Measurements from ENCODE around the gene CYB5A.

CYB5A gene

DNA sequence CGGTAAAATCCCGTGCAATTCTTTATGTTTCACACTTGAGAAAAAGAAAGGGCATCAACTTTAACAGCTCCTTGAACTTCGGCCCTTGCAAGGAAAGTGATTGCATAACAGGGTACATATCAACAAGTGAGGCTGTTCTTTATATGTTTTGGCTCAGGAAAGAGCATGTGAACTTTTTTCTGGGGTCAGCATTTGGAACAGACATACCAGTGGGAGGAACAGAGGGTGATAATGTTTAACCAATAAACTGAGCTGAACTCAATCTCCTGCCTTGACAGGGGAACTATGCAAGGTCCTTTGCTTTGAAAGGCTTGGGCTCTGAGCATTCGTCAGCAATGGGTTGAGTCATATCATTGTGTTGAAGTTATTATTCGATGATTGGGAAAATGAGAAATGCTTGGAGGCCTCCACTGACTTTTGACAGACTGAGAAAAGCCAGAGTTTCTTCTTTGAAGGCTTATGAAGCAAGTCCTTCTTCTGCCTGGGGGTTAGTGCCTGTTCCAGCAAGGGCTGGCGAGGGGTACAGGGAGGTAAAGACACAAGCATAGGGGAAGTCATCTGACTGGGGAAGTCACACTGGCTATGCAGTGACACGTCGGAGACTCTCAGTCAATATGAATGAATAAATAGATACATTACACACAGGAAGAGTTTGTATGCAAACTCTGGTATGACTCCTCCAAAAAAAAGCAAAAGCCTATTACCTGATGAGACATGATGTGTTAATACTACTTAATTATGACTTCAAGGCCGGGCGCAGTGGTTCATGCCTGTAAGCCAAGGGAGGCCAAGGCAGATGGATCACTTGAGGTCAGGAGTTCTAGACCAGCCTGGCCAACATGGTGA lies 57.2 kb downstream of the CYB5A start:
- ChIA-PET POLR2A (no interaction called here), CTCF (interaction anchor here (0.6 kb wide), 1 partner anchor 37 kb away, joined by 3 read pairs; no protein-coding TSS in a partner anchor)
- no peak overlapping the region for H3K4me3 ChIP-seq (ENCODE audit: low read depth, low read length)
- TF ChIP-seq FEZF1 (tag by site-specific recombination; IDR thresholded peaks at IDR 0.05) (peak; percentile 78), SCRT2 (tag by site-specific recombination; IDR thresholded peaks at IDR 0.05) (peak; percentile 75), KLF16 (tag by site-specific recombination; IDR thresholded peaks at IDR 0.05) (no peak), ZNF664 (tag by site-specific recombination; IDR thresholded peaks at IDR 0.05) (no peak), PRDM2 (tag by site-specific recombination; IDR thresholded peaks at IDR 0.05; ENCODE audit: borderline replicate concordance) (no peak)
- H3K4me1 ChIP-seq (ENCODE audit: control insufficient read depth, insufficient read depth, low read length) = no peaks in the 10 kb centered on the region
- no peaks in the 10 kb centered on the region for H3K36me3 ChIP-seq (ENCODE audit: control insufficient read depth in 2 of 2, insufficient read depth in 1 of 2, low read length in 2 of 2)
- H3K27ac ChIP-seq (ENCODE audit: extremely low read depth, low read depth, low read length) = no peak overlapping the region
- H3K9me3 ChIP-seq (ENCODE audit: control insufficient read depth, insufficient read depth, low read depth, low read length) = no peaks in the 10 kb centered on the region

DNA sequence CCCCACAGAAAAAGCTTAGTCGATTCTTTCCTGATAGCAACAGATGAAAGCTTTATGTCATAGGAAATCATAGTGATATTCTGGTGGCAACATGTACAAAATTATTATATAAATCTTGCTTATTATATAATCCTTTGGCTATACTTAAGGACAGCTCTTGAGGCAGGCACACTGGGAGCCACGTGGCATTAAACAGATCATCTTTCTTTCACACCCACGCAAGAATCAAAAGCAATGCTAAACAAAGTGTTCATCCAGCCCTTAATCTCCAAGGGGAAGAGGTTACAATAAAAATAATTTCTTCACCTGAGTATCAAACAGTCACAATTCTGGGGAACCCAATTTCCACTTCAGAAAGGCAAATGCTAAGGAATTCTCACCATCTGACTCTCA lies 57.8 kb downstream of the CYB5A start:
- POLR2A ChIA-PET = no interaction called here
- H3K4me1 ChIP-seq (ENCODE audit: control insufficient read depth, insufficient read depth, low read length) = no peaks in the 10 kb centered on the region
- no peak for TF ChIP-seq GLIS1 (tag by site-specific recombination; IDR thresholded peaks at IDR 0.05)
- no peak for TF ChIP-seq ZNF37A (tag by site-specific recombination; IDR thresholded peaks at IDR 0.05)
- TF ChIP-seq ZNF548 (tag by site-specific recombination; IDR thresholded peaks at IDR 0.05) = no peak
- no peak for TF ChIP-seq ZNF10 (tag by site-specific recombination; IDR thresholded peaks at IDR 0.05)
- no peak for TF ChIP-seq ZSCAN30 (tag by site-specific recombination; IDR thresholded peaks at IDR 0.05)
- TF ChIP-seq ZSCAN5A (tag by site-specific recombination; IDR thresholded peaks at IDR 0.05) = no peak
- no peak for TF ChIP-seq ZNF404 (tag by site-specific recombination; IDR thresholded peaks at IDR 0.05)
- TF ChIP-seq, protein P1, sequence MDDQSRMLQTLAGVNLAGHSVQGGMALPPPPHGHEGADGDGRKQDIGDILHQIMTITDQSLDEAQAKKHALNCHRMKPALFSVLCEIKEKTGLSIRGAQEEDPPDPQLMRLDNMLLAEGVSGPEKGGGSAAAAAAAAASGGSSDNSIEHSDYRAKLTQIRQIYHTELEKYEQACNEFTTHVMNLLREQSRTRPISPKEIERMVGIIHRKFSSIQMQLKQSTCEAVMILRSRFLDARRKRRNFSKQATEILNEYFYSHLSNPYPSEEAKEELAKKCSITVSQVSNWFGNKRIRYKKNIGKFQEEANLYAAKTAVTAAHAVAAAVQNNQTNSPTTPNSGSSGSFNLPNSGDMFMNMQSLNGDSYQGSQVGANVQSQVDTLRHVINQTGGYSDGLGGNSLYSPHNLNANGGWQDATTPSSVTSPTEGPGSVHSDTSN (CRISPR knock-in tag; IDR thresholded peaks at IDR 0.05) = no peak
- no peak for TF ChIP-seq ZNF76 (tag by site-specific recombination; IDR thresholded peaks at IDR 0.05; ENCODE audit: borderline replicate concordance, low read depth)
- TF ChIP-seq ZNF274 (IDR thresholded peaks at IDR 0.05; ENCODE audit: low read length) = no peak
- no peak for TF ChIP-seq ZNF274 (tag by site-specific recombination; IDR thresholded peaks at IDR 0.05; ENCODE audit: borderline replicate concordance)
- no peak overlapping the region for H3K27ac ChIP-seq (ENCODE audit: extremely low read depth, low read depth, low read length)
- H3K4me3 ChIP-seq (ENCODE audit: low read depth, low read length) = no peak overlapping the region
- H3K36me3 ChIP-seq (ENCODE audit: control insufficient read depth in 2 of 2, insufficient read depth in 1 of 2, low read length in 2 of 2) = no peaks in the 10 kb centered on the region
- CTCF ChIA-PET = no interaction called here
- no peaks in the 10 kb centered on the region for H3K9me3 ChIP-seq (ENCODE audit: control insufficient read depth, insufficient read depth, low read depth, low read length)

All from HEK293 (cell line).